ENCODE measurements around the gene RANGRF. TPM values are rescaled to one million over a fixed set of nuclear protein-coding genes. Genes with fewer than 3 reads are reported as not detected.

The RANGRF gene
- total RNA-seq, 1 experiment from 2014 or later = 17.9 TPM

DNA sequence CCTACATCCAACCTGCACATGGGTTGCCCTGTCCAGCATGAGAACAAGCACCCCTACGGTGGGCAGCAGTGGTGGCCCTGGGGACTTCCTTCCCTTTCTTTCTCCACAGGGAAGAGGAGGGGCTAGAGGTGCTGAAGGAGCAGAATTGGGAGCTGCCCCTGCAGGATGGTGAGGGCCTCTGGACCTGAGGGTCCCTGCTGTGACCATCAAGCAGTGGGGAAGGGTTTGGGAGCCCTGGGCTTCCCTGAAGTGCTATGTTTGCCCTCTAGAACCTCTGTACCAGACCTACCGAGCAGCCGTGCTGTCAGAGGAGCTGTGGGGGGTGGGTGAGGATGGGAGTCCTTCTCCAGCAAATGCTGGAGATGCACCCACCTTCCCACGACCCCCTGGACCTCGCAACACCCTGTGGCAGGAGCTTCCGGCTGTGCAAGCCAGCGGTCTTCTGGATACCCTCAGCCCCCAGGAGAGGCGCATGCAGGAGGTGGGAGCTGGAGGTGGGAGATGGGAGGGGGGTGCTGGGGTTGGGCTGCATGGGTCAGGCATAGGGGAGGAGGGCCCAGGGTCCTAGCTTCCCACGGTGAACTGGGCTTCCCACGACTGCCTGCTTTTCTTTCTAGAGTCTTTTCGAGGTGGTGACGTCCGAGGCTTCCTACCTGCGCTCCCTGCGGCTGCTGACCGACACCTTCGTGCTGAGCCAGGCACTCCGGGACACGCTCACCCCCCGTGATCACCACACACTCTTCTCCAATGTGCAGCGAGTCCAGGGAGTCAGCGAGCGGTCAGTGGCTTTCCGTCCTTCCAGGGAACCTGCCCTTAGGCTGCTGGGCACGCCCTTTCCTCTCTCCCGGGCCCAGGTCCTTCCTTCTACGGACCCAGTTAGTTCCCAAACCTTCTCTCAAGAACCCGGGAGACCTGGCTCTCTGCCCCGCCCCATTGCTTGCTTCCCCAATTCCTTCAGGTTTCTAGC is 26.6 kb downstream of the RANGRF start:
- no peaks in the 10 kb centered on the region for H3K9me3 ChIP-seq (replicated peaks)
- no peaks in the 10 kb centered on the region for H3K36me3 ChIP-seq
- H3K27me3 ChIP-seq = no peaks in the 10 kb centered on the region
- H3K4me1 ChIP-seq = 0 out of 2 replicates have a peak, but pooled peaks cover 2% of the 10 kb centered on the region
- H3K4me3 ChIP-seq = no peak overlapping the region
- no peak for DNase-seq
- H3K27ac ChIP-seq = no peak overlapping the region

DNA sequence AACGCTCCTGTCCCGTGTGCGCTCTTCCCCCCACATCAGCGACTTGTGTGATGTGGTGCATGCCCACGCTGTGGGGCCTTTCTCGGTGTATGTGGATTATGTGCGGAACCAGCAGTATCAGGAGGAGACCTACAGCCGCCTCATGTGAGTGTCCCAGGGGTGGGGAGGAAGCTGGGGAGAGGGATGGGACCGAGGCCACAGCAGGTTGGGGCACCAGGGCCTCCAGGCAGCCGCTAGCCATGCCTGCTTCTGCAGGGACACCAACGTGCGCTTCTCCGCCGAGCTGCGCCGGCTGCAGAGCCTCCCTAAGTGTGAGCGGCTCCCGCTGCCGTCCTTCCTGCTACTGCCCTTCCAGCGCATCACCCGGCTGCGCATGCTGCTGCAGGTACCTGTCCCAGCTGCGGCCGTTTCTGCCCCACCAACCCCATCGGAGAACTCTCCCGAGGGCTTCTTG is 27.3 kb downstream of the RANGRF start:
- no peak overlapping the region for H3K27ac ChIP-seq
- H3K4me3 ChIP-seq = no peak overlapping the region
- H3K36me3 ChIP-seq = no peaks in the 10 kb centered on the region
- DNase-seq = no peak
- 0 out of 2 replicates have a peak, but pooled peaks cover 2% of the 10 kb centered on the region for H3K4me1 ChIP-seq
- no peaks in the 10 kb centered on the region for H3K27me3 ChIP-seq
- H3K9me3 ChIP-seq (replicated peaks) = no peaks in the 10 kb centered on the region

GRCh38 chr17:8318010-8318935 is 29.8 kb downstream of the RANGRF start:
- no peaks in the 10 kb centered on the region for H3K36me3 ChIP-seq
- H3K4me3 ChIP-seq = no peak overlapping the region
- no peaks in the 10 kb centered on the region for H3K27me3 ChIP-seq
- H3K4me1 ChIP-seq = 0 out of 2 replicates have a peak, but pooled peaks cover 2% of the 10 kb centered on the region
- no peaks in the 10 kb centered on the region for H3K9me3 ChIP-seq (replicated peaks)
- DNase-seq = no peak
- no peak overlapping the region for H3K27ac ChIP-seq

GRCh38 chr17:8320262-8320661 is 31.8 kb downstream of the RANGRF start:
- Histone ChIP-seq H3K4me1 (no peaks in the 10 kb centered on the region), H3K4me3 (no peak overlapping the region), H3K9me3 (replicated peaks) (no peaks in the 10 kb centered on the region), H3K27ac (no peak overlapping the region), H3K36me3 (no peaks in the 10 kb centered on the region), H3K27me3 (no peaks in the 10 kb centered on the region)
- no peak for DNase-seq

DNA sequence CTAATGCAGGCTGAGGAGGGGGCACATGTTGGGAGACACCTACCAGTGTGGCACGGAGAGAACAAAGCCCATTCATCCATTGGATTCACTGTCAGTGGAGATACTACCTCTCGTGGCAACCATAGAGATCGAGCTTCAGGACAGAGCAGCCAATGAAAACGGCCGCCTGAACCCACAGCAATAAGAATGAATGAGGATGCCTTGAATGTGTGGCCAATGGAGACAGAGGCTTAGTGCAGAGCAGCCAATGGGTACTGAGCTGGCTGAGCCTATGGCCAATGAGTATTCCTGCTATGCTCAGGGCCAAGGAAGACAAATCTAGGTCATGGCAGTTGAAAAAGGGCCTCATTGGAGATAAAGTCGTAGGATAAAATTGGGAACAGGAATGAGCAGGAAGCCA is 32.5 kb downstream of the RANGRF start:
- Histone ChIP-seq H3K9me3 (replicated peaks) (no peaks in the 10 kb centered on the region), H3K27me3 (no peaks in the 10 kb centered on the region), H3K27ac (no peak overlapping the region), H3K4me3 (no peak overlapping the region), H3K4me1 (no peaks in the 10 kb centered on the region), H3K36me3 (no peaks in the 10 kb centered on the region)
- peak in 1 of 2 experiments; percentile 42 for DNase-seq

GRCh38 chr17:8322061-8322460 is 33.6 kb downstream of the RANGRF start:
- H3K27ac ChIP-seq = no peak overlapping the region
- H3K9me3 ChIP-seq (replicated peaks) = no peaks in the 10 kb centered on the region
- H3K4me3 ChIP-seq = no peak overlapping the region
- H3K36me3 ChIP-seq = no peaks in the 10 kb centered on the region
- DNase-seq = no peak
- no peaks in the 10 kb centered on the region for H3K27me3 ChIP-seq
- H3K4me1 ChIP-seq = no peaks in the 10 kb centered on the region

GRCh38 chr17:8324132-8324531 is 35.7 kb downstream of the RANGRF start:
- Histone ChIP-seq H3K36me3 (no peaks in the 10 kb centered on the region), H3K4me3 (no peak overlapping the region), H3K4me1 (no peaks in the 10 kb centered on the region), H3K9me3 (replicated peaks) (no peaks in the 10 kb centered on the region), H3K27ac (no peak overlapping the region), H3K27me3 (no peaks in the 10 kb centered on the region)
- DNase-seq = no peak

GRCh38 chr17:8324923-8325322 is 36.5 kb downstream of the RANGRF start:
- no peak for DNase-seq
- no peak overlapping the region for H3K27ac ChIP-seq
- no peaks in the 10 kb centered on the region for H3K27me3 ChIP-seq
- no peaks in the 10 kb centered on the region for H3K4me1 ChIP-seq
- H3K4me3 ChIP-seq = no peak overlapping the region
- H3K36me3 ChIP-seq = no peaks in the 10 kb centered on the region
- no peaks in the 10 kb centered on the region for H3K9me3 ChIP-seq (replicated peaks)

- Histone ChIP-seq H3K27me3 (no peaks in the 10 kb centered on the region), H3K9me3 (replicated peaks) (no peaks in the 10 kb centered on the region), H3K27ac (no peak overlapping the region), H3K36me3 (no peaks in the 10 kb centered on the region), H3K4me1 (no peaks in the 10 kb centered on the region), H3K4me3 (no peak overlapping the region)
- no peak for DNase-seq
Observed at GRCh38 chr17:8326511-8327302, 38.2 kb downstream of the RANGRF start.

DNA sequence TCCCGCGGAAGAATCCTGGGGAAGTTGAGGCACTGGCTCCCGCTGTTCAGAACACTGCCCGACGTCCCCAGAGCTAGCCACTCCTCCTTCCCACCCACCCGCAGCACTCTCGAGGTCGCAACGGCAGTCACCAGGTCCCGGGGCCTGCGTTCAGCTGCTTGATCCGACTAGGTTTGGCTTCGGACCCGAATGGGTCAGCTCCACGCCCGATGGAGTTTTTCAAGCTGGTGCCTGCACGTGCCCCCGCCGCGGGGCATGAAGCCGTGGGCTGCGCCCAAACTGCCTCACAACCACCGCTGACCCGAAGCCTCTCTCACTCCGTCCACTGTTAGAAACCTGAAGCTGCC is 38.8 kb downstream of the RANGRF start:
- H3K4me3 ChIP-seq = no peak overlapping the region
- H3K36me3 ChIP-seq = no peaks in the 10 kb centered on the region
- H3K27ac ChIP-seq = no peak overlapping the region
- no peaks in the 10 kb centered on the region for H3K4me1 ChIP-seq
- no peak for DNase-seq
- H3K27me3 ChIP-seq = no peaks in the 10 kb centered on the region
- no peaks in the 10 kb centered on the region for H3K9me3 ChIP-seq (replicated peaks)

DNA sequence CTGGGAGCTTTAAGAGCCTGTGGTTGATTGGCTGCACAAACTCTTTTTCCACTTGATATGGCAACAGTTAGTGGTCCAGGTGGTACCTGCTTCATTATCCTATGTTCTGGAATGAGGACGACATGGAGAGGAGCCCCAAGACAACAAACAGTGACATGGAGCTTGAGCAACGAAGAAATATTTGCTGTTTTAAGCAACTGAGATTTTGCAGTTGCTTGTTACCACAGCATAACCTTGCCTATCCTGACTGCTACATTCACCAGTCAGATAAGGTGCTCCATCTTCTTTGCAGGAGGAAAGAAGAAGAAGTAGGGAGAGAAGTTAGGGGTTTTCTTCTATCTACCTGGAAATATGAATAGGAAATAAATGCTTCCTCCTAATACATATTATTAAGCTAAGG is 43.7 kb downstream of the RANGRF start:
- no peak overlapping the region for H3K4me3 ChIP-seq
- H3K9me3 ChIP-seq (replicated peaks) = no peaks in the 10 kb centered on the region
- no peaks in the 10 kb centered on the region for H3K36me3 ChIP-seq
- no peak overlapping the region; the same call in 1 of the 2 replicates for H3K27ac ChIP-seq
- peaks cover 23% of the 10 kb centered on the region for H3K4me1 ChIP-seq
- DNase-seq = no peak
- H3K27me3 ChIP-seq = no peaks in the 10 kb centered on the region

DNA sequence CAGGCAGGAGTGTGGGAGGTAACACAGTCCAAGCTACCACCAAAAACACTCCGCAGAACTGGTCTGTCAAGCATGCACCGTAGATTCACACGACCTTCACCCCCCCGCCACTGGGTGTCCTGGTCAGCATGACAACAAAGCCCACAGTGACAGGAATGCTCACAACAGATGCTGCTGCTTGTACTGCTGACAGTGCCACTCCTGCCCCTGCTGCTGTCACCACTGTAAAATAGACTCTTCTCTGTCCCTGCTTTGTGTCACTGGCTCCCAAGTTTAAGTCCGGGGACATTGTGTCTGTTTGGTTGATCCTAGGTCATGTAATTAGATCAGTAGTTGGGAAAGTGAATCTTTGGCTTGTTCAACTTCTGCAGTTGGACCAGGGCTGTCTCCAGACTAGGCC is 44.2 kb downstream of the RANGRF start:
- H3K4me3 ChIP-seq = no peak overlapping the region
- peak overlapping the region; percentile 89; the same call in 1 of the 2 replicates for H3K27ac ChIP-seq
- H3K4me1 ChIP-seq = peaks cover 24% of the 10 kb centered on the region
- H3K9me3 ChIP-seq (replicated peaks) = no peaks in the 10 kb centered on the region
- H3K36me3 ChIP-seq = no peaks in the 10 kb centered on the region
- no peaks in the 10 kb centered on the region for H3K27me3 ChIP-seq
- DNase-seq = peak; percentile 45 to 49

- no peaks in the 10 kb centered on the region for H3K27me3 ChIP-seq
- no peaks in the 10 kb centered on the region for H3K36me3 ChIP-seq
- no peak for DNase-seq
- no peaks in the 10 kb centered on the region for H3K9me3 ChIP-seq (replicated peaks)
- peaks cover 27% of the 10 kb centered on the region for H3K4me1 ChIP-seq
- no peak overlapping the region for H3K4me3 ChIP-seq
- H3K27ac ChIP-seq = peak overlapping the region; percentile 89
Observed at GRCh38 chr17:8333281-8333680, 44.8 kb downstream of the RANGRF start.
